ENCODE results near the gene MGAT4A.

DNA sequence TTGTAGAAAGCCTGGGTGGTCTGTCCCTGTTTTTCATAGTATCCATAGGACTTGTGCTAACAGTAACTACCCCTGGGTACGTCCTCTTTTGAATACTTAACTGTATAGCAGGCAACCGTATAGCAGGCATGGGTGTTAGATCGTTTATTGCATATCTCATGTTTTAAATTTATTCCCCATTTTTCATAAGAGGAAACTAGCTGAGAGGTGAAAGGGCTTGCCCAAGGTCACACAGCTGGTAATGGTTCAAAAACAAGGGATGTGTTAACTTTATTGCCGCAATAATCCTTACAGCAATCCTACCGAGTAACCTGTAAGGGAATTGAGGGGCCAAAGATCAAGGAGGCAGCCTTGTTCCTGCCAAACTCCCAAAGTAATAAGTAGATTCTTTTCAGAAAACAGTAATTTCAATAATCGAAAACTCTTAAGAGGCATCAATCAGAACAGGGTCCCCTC is 990 bp upstream of the MGAT4A start:
- TF ChIP-seq, protein P1, sequence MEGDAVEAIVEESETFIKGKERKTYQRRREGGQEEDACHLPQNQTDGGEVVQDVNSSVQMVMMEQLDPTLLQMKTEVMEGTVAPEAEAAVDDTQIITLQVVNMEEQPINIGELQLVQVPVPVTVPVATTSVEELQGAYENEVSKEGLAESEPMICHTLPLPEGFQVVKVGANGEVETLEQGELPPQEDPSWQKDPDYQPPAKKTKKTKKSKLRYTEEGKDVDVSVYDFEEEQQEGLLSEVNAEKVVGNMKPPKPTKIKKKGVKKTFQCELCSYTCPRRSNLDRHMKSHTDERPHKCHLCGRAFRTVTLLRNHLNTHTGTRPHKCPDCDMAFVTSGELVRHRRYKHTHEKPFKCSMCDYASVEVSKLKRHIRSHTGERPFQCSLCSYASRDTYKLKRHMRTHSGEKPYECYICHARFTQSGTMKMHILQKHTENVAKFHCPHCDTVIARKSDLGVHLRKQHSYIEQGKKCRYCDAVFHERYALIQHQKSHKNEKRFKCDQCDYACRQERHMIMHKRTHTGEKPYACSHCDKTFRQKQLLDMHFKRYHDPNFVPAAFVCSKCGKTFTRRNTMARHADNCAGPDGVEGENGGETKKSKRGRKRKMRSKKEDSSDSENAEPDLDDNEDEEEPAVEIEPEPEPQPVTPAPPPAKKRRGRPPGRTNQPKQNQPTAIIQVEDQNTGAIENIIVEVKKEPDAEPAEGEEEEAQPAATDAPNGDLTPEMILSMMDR (conservative IDR thresholded peaks at IDR 0.05): no peak
- TF ChIP-seq ZFX (IDR thresholded peaks at IDR 0.05): no peak
